Mucosa of gallbladder (tissue), 1 donor: Measurements from ENCODE around the gene METTL13. TPM values are rescaled to one million over a fixed set of nuclear protein-coding genes. Genes with fewer than 3 reads are reported as not detected.

Experiments used
- DNase-seq: peaks from one replicate; pipeline ENCODE4 v3.0.0-alpha.2; 2020; ENCODE audit warnings: low spot score
- total RNA-seq: library from RNA; stranded (reverse); gene quantifications from one replicate; pipeline ENCODE4 v1.2.1, GENCODE V29; 2021
- donor health status: DM: no; HTN: no; CAD: no.

Gene METTL13, protein sequence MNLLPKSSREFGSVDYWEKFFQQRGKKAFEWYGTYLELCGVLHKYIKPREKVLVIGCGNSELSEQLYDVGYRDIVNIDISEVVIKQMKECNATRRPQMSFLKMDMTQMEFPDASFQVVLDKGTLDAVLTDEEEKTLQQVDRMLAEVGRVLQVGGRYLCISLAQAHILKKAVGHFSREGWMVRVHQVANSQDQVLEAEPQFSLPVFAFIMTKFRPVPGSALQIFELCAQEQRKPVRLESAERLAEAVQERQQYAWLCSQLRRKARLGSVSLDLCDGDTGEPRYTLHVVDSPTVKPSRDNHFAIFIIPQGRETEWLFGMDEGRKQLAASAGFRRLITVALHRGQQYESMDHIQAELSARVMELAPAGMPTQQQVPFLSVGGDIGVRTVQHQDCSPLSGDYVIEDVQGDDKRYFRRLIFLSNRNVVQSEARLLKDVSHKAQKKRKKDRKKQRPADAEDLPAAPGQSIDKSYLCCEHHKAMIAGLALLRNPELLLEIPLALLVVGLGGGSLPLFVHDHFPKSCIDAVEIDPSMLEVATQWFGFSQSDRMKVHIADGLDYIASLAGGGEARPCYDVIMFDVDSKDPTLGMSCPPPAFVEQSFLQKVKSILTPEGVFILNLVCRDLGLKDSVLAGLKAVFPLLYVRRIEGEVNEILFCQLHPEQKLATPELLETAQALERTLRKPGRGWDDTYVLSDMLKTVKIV
- total RNA-seq: 25.6 TPM

DNA sequence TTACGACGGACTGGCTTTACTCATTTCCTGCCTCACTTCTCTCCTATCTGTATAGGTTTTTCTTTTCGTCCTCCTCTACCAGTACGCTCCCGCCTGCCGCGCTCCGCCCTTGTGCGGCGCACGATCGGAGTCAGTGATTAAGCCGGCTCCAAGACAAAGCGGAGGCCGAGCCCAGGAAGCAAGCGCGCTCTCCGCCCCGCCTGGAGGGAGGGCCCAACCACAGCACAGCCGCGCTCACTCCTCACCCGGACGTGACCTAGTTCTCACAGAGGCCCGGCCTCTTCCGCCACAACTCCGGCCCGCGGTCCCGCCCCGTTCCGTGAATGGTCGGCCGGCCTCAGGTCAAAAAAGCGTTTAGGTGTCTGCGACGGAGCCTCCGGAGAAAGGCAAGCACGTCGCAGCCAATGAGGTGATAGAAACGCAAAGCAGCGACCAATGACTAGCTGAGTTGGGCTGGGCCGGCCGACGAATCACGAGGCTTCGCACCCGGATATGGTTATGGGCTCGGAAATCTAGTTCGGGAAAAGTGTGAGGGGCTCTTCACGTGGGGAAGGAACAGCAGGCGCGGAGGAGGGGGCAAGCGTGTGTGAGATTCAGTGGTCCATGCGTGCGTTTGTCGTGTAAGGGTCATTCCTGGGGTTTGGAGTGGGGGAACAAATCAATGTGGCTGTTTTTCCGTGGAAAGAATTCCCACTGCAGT, at the start of gene METTL13:
METTL13 (plus strand) TSS at position 485 of the 700 bp plus-strand sequence. CDS start 308 bp downstream, outside the sequence.
- DNase-seq: peak; percentile 99

DNA sequence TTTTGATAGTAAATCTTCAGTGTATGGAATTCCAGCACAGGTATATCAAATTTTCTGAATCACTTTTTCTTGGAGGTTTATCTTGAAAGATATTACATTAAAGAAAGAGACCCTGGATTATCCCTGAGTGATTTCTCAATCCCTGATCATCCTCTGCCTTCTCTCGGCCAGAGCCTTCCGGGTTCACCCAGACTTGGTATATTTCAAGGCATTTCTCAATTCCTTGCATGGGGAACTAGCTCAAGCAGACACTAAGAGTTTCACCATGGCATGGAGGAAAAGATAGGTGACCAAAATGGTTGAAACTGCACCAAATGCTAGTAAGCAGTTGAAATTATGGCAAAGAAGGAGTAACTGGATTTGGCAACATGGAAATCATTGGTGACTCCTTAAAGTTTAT, 45.3 kb upstream of the METTL13 start:
- DNase-seq: no peak

GRCh38 chr1:171738911-171739310, 42.5 kb upstream of the METTL13 start:
- no peak for DNase-seq

- DNase-seq: no peak
Measured at GRCh38 chr1:171739656-171740055, 41.8 kb upstream of the METTL13 start.

DNA sequence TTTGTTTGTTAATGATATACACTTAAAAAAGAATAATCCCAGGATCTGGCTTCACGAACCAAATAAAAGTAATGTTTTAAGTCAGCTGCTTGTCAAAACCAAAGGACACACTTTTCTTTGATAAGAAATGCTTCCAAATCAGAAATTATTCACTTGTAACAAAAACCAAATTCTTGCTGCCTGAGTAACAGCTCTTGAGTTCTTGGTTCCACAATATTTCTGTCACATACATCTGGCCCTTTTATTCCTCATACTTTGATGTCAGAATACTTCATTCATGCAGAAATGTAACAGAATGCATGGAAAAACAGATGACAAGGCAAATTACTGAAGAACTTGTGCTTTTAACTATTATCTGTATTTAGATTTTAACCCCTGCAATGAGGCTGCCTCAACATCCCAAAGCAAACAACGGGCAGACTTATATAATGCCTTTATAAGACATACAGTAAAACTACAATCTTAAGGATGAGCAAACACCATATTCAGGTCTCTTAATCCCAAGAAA, 41.0 kb upstream of the METTL13 start:
- no peak for DNase-seq

GRCh38 chr1:171740987-171741871, 40.2 kb upstream of the METTL13 start:
- DNase-seq: peak; percentile 24

GRCh38 chr1:171741872-171742576, 39.4 kb upstream of the METTL13 start, which contains the start of gene VAMP4:
TSS of gene VAMP4 (minus strand) at chr1:171742065. CDS start at chr1:171738414, 3,651 bp downstream.
- DNase-seq: peak; percentile 85

DNA sequence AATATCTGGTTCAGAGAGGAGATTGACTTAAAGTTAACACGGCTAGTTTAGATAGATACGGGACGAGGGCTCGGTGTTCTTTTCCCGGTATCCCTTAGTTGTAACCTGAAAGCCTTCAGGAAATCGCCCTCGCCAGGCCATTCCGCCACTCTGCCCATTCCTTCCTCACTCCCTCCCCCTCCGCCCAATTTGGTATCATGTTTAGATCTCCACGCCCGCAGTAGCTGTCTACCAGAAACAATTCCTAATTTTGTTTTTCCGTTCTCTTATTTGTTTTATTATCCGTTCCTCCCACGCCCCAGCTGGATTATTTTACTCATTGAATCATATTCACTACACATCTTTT, 38.9 kb upstream of the METTL13 start:
- peak; percentile 44 for DNase-seq

GRCh38 chr1:171743081-171743870, 38.2 kb upstream of the METTL13 start:
- DNase-seq: no peak

- no peak for DNase-seq
Measured at GRCh38 chr1:171744986-171745385, 36.5 kb upstream of the METTL13 start.

DNA sequence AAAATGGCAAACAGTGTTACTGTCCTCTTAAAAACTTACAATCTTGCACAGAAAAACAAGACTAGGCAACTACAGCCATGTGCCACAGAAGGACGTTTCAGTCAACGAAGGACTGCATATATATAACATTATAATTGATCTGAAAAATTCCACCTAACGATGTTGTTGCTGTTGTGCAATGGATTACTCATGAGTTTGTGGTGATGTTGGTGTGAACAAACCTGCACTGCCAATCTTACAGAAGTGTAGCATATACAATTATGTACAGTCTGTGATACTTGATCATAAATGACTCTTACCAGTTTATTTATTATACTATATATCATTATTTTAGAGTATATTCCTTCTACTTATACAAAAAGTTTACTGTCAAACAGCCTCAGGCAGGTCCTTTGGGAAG, 32.8 kb upstream of the METTL13 start:
- DNase-seq: no peak

- no peak for DNase-seq
Measured at GRCh38 chr1:171751221-171751620, 30.2 kb upstream of the METTL13 start.

- DNase-seq: no peak
Measured at GRCh38 chr1:171753182-171753581, 28.3 kb upstream of the METTL13 start.

GRCh38 chr1:171753685-171754352, 27.6 kb upstream of the METTL13 start:
- DNase-seq: no peak

DNA sequence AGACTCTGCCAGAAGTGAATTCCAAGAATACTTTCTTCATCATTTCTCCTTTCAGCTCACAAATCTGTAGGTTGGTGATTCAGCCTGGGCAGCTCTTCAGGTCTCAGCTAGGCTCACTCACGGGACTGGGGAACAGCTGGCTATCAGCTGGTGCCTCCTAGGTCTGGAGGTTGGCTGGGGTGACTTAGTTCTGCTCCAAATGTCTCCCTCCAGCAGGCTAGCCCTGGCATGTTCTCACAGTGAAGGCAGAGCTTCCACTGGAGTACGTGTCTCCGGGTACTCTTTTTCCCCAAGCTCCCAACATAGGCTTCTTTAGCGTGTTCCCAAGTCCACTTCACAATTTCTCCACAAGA, 27.1 kb upstream of the METTL13 start:
- DNase-seq: no peak

DNA sequence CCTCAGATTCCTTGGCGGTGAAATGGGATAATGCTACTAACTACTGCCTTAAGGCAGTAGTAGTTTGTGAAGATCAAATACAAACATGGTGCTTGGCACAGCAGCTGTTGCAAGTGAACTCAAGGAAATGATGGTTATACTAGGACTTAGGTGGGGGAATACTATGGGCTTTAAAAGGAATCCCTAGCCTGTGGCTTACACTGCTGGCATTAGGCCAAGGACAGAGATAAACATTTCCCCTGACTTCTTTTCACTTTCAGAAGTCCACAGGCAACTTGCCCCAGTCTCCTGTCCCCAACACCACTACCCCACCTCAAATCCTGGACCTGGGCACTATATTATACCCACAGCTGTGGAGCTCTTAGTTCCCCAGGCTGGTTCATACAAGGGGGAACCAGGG, 26.5 kb upstream of the METTL13 start:
- no peak for DNase-seq

- DNase-seq: no peak
Measured at GRCh38 chr1:171756856-171757255, 24.6 kb upstream of the METTL13 start.

GRCh38 chr1:171758011-171758410, 23.4 kb upstream of the METTL13 start:
- no peak for DNase-seq

GRCh38 chr1:171762143-171762563, 19.3 kb upstream of the METTL13 start:
- DNase-seq: no peak
